GM12878 (cell line): ENCODE data around the gene BICC1. TPM values are rescaled to one million over a fixed set of nuclear protein-coding genes. Genes with fewer than 3 reads are reported as not detected.

ENCODE experiments used
- ATAC-seq: fragments of 200-7000 bp; cut with Tn5 transposase; 3 replicates; pipeline ENCODE4 v1.9.1; 2020; ENCODE audit warnings: mild to moderate bottlenecking, moderate library complexity
- BruUV-seq: library from RNA; stranded (reverse); fragments of 400-500 nt; replicated peaks from 2 replicates; lab custom pipeline; 2021; lab: Mats Ljungman, UMichigan
- CTCF ChIA-PET: fragments of 300-600 bp; sonication (Branson Sonifier 250); formaldehyde crosslinking; extraction: SDS; loops from one replicate; lab custom pipeline; 2021; ENCODE audit warnings: inconsistent platforms; lab: Yijun Ruan, JAX
- POLR2A ChIA-PET: fragments of 350-600 bp; formaldehyde crosslinking; extraction: SDS; loops from one replicate; lab custom pipeline; 2021; ENCODE audit warnings: inconsistent platforms; lab: Charles Lee
- RAD21 ChIA-PET: fragments of 300-600 bp; sonication (Branson Sonifier 250); formaldehyde crosslinking; loops from one replicate; lab custom pipeline; 2023; ENCODE audit warnings: antibody characterized with exemption; ENCODE audit not compliant: unreplicated experiment; lab: Charles Lee
- SMC1A ChIA-PET: fragments of 300-600 bp; sonication (Branson Sonifier 250); formaldehyde crosslinking; loops from one replicate; lab custom pipeline; 2023; ENCODE audit not compliant: unreplicated experiment, uncharacterized antibody; lab: Charles Lee
- DNase-seq: peaks from one replicate; pipeline ENCODE4 v3.0.0-alpha.2; 2011; ENCODE audit warnings: low read depth, low spot score
- FAIRE-seq: peaks from 3 replicates; lab custom pipeline; 2011; peaks lifted over from hg19 to GRCh38; lab: Jason Lieb, UNC
- H2AFZ ChIP-seq: 2 replicates; pipeline ENCODE4 v1.6.0; 2011; ENCODE audit warnings: low read depth, low read length, control low read depth; ENCODE audit not compliant: control insufficient read depth
- H3K27ac ChIP-seq: 2 replicates; pipeline ENCODE4 v1.5.1; 2011; ENCODE audit warnings: control low read depth; ENCODE audit not compliant: control insufficient read depth, insufficient read depth
- H3K27me3 ChIP-seq, 2 experiments: replicated peaks in 1 of 2; 2 replicates each; pipeline versions ENCODE4 v1.6.0 to v1.6.1; 2011; ENCODE audit warnings: low read length in 1 of 2; ENCODE audit not compliant: control insufficient read depth in 2 of 2, insufficient read depth in 2 of 2
- H3K36me3 ChIP-seq, 2 experiments: 2 replicates each; pipeline ENCODE4 v1.5.1; 2011; ENCODE audit warnings: low read length in 1 of 2; ENCODE audit not compliant: control insufficient read depth in 2 of 2, insufficient read depth in 2 of 2
- H3K4me1 ChIP-seq: 2 replicates; pipeline ENCODE4 v1.6.1; 2011; ENCODE audit warnings: mild to moderate bottlenecking, low read length, moderate library complexity, mixed read lengths; ENCODE audit not compliant: control insufficient read depth, insufficient read depth
- H3K4me2 ChIP-seq: 2 replicates; pipeline ENCODE4 v1.6.0; 2011; ENCODE audit warnings: control low read depth; ENCODE audit not compliant: control insufficient read depth, insufficient read depth
- H3K4me3 ChIP-seq: fragments of 200-600 bp; sonication (generic); 2 replicates; pipeline ENCODE4 v1.5.1; 2016
- H3K79me2 ChIP-seq: 2 replicates; pipeline ENCODE4 v1.6.0; 2011; ENCODE audit warnings: low read length; ENCODE audit not compliant: control insufficient read depth, insufficient read depth
- H3K9ac ChIP-seq: 2 replicates; pipeline ENCODE4 v1.8.0; 2011; ENCODE audit warnings: low read length, control low read depth, mixed read lengths; ENCODE audit not compliant: control insufficient read depth, insufficient read depth
- H3K9me3 ChIP-seq: replicated peaks from 3 replicates; pipeline ENCODE4 v1.5.1; 2011; ENCODE audit warnings: mild to moderate bottlenecking, low read length; ENCODE audit not compliant: control insufficient read depth, insufficient read depth
- H4K20me1 ChIP-seq: 2 replicates; pipeline ENCODE4 v1.6.0; 2011; ENCODE audit not compliant: control insufficient read depth, insufficient read depth
- ELK1 ChIP-seq: IDR thresholded peaks from 2 replicates; pipeline ENCODE4 v1.6.1; 2012; ENCODE audit warnings: low read depth, low read length, improper control_type of control experiment
- LARP7 ChIP-seq: fragments of 450-650 bp; IDR thresholded peaks from 2 replicates; pipeline ENCODE4 v1.6.1; 2017; ENCODE audit warnings: mild to moderate bottlenecking
- MTA3 ChIP-seq: IDR thresholded peaks from 2 replicates; pipeline ENCODE4 v1.6.1; 2012; ENCODE audit warnings: low read length, inconsistent platforms, borderline replicate concordance
- POLR2AphosphoS5 ChIP-seq: IDR thresholded peaks from 2 replicates; pipeline ENCODE4 v1.6.1; 2011; ENCODE audit warnings: mild to moderate bottlenecking, low read length, inconsistent platforms
- RCOR1 ChIP-seq: conservative IDR thresholded peaks from 2 replicates; pipeline ENCODE4 v1.6.1; 2012; ENCODE audit warnings: low read depth, low read length, improper control_type of control experiment
- USF2 ChIP-seq: IDR thresholded peaks from 2 replicates; pipeline ENCODE4 v1.6.1; 2011; ENCODE audit warnings: low read depth, low read length, improper control_type of control experiment, borderline replicate concordance
- ZNF274 ChIP-seq: IDR thresholded peaks from one replicate; pipeline ENCODE4 v1.8.0; 2011; ENCODE audit not compliant: insufficient read length, insufficient read depth
- WGBS: methylation state at CpG from one replicate; pipeline ENCODE4 v1.1.6; 2016; ENCODE audit warnings: low lambda C conversion rate; ENCODE audit not compliant: insufficient replicate concordance, insufficient coverage; ENCODE audit errors: missing lambda C conversion rate; 5-methylcytosine and 5-hydroxymethylcytosine counted together
- in situ Hi-C: fragments of 300-500 bp; cut with MboI; formaldehyde crosslinking; loops from 9 replicates; pipeline ENCODE4 v1.14.3; 2018; ENCODE audit warnings: mixed read lengths
- intact Hi-C: fragments of 100-400 bp; cut with micrococcal nuclease; formaldehyde crosslinking; loops from one replicate; pipeline ENCODE4 v1.14.2; 2022; ENCODE audit not compliant: unreplicated experiment
- polyA plus RNA-seq, 11 experiments: library from polyadenylated mRNA; depleted of rRNA in 4 of 11; unstranded in 6 of 11; stranded (reverse) in 5 of 11; fragments of >200 nt; fragmentation: Nextera tagmentation in 4 of 11; fragmentation: Illumina TruSeq in 1 of 11; extraction: Ambion mirVana in 4 of 11; extraction: Trizol in 1 of 11; gene quantifications; 1 replicate in 1 of 11; 2 replicates in 10 of 11; pipeline versions ENCODE4 v1.2.1 to v1.2.3, GENCODE V29; 2011 to 2016; ENCODE audit warnings: inconsistent platforms in 2 of 11, missing spikeins in 2 of 11, low read depth in 1 of 11
- total RNA-seq, 4 experiments: library from RNA; depleted of rRNA in 3 of 4; stranded (reverse); fragments of >200 nt in 3 of 4; fragmentation: Illumina TruSeq in 1 of 4; extraction: Trizol in 1 of 4; gene quantifications; 2 replicates each; pipeline versions ENCODE4 v1.2.1 to v1.2.3, GENCODE V29; 2013 to 2021

BICC1 gene
- total and polyA plus RNA-seq, 10 of the 15 experiments (the other 5 are each of a cell fraction or from before 2014, with no cell fraction given): 0.01 to 0.10 (median 0.04) TPM; not detected in 5

GRCh38 chr10:58590152-58590840 is 77.6 kb downstream of the BICC1 start (continued):
- TF ChIP-seq USF2 (no peak), RCOR1 (no peak), MTA3 (no peak)

- no peaks in the 10 kb centered on the region for H3K79me2 ChIP-seq
- no peak overlapping the region for H2AFZ ChIP-seq
- ChIA-PET SMC1A (no interaction called here), POLR2A (no interaction called here), RAD21 (no interaction called here), CTCF (interaction anchor here (0.5 kb wide), 1 partner anchor 256 kb away, joined by 3 read pairs; no protein-coding TSS in a partner anchor)
- ATAC-seq (no peak), DNase-seq (no peak), FAIRE-seq (no peak)
- 18% methylated on average over 3 of the region's 3 CpGs for WGBS
- no TSS peak for BruUV-seq
- H3K4me2 ChIP-seq: no peak overlapping the region
- TF ChIP-seq ELK1 (no peak), ZNF274 (no peak), LARP7 (no peak), POLR2AphosphoS5 (no peak)
- H3K9me3 ChIP-seq: no peaks in the 10 kb centered on the region
- H4K20me1 ChIP-seq: no peaks in the 10 kb centered on the region
- no peak overlapping the region for H3K27ac ChIP-seq
- H3K9ac ChIP-seq: no peak overlapping the region
- in situ Hi-C loops: no loop called here
- intact Hi-C loops: no loop called here
- no peaks in the 10 kb centered on the region; a peak in 1 of 4 replicates for H3K27me3 ChIP-seq
- H3K4me1 ChIP-seq: no peaks in the 10 kb centered on the region
- no peak overlapping the region for H3K4me3 ChIP-seq
- H3K36me3 ChIP-seq: no peaks in the 10 kb centered on the region
Observed at GRCh38 chr10:58590924-58591323, 78.3 kb downstream of the BICC1 start.
